IPS DF 19.7 (cell line): ENCODE results near the gene GFER.

Experiments
- DNase-seq: peaks from one replicate; pipeline ENCODE4 v3.0.0-alpha.2; 2013; ENCODE audit warnings: low read depth, low spot score

Gene GFER

DNA sequence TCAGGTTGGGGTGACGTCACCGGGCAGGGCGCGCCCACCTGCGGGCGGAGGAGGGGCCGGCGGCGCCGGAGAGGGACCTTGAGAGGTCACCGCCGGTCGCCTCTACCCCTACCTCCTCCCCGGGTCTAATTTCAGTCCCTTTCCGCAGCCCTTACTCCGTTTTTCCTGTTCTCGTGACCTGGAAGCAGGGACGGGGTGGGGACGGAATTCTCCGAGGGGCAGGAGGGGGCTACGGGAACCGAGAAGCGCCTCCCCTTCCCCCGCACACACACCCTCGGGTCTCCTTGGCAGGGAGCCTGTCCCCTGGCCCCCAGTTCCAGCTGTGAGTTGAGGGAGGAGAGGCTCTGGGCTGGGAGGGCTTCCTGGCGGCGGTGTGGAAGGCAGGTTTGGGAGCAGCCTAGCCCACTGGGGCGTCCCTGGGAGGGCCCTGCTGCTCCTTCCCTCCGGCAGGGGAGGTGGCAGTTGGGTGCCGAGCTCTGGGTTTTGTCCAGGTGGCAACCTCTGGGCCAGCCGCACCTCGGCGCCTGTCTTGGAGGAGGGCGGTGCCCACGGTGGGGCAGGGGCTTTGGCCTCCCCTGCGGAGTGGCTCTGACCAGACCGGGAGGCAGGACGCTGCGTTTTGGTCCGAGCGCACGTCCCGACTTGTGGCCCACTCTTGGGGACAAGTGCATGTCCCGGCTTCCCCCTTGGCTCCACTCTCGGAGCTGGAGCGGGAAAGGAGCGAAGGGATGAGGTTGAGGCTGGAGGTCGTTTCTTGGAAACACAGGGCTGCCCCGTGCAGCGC, 6.5 kb downstream of the GFER start:
- no peak for DNase-seq

DNA sequence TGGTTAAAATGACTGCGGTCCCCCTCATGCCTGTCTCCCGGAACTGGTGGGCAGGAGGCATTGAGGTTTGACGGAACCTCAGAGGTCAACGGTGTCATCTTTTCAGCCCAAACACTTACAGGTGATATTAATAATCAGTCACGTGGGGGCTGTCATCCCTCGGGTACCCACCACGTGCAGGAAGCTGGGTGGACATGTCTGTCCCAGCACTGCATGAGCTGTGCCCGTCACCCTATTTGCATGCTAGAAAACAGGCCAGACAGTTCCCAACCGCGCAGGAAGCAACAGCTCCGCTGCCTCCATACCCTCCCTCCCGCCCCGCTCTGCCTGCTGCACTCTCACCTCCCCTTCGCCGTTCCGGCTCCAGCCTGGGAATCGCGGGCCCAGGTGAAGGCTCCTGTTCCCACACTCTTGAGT, 7.2 kb downstream of the GFER start:
- DNase-seq, result no peak

DNA sequence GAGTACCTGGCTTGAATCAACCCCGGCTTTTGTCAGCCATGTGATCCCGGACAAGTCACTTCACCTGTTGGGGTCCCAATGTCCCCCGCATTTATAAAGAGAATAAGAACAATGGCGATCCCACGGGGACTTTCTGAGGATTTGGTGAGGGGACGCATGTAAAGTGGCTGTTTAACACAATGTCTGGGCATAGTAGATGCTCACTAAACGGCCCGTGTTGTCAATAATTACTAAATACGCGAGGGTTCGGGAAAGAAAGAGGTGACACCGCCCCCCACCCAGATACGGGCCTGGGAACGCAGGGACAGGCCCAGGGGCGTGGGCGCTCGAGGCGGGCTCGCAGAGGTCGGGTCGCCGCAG, 7.6 kb downstream of the GFER start:
- no peak for DNase-seq

DNA sequence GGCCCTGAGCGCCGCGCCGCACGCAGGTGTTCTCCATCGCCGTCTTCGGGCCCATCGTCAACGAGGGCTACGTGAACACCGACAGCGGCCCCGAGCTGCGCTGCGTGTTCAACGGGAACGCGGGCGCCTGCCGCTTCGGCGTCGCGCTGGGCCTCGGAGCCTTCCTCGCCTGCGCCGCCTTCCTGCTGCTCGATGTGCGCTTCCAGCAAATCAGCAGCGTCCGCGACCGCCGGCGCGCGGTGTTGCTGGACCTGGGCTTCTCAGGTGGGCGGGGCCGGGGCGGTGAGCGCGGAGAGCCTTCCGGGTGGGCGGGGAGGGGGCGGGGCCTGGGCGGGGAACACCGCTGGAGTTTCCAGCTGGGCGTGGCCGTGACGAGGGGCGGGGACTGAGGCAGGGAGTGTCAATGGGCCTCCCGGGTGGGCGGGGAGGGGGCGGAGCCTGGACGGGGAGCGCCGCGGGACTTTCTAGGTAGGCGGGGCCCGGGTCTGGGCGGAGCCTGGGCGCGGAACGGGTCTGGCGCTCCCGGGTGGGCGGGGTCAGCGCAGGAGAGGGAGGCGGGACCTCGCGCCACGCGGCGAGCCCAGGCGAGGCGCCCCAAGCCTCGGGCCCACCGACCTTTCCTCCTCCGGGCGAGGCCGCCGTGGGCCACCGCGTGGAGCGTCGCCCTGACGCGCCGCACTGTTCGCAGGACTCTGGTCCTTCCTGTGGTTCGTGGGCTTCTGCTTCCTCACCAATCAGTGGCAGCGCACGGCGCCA, 8.1 kb downstream of the GFER start:
- no peak for DNase-seq

DNA sequence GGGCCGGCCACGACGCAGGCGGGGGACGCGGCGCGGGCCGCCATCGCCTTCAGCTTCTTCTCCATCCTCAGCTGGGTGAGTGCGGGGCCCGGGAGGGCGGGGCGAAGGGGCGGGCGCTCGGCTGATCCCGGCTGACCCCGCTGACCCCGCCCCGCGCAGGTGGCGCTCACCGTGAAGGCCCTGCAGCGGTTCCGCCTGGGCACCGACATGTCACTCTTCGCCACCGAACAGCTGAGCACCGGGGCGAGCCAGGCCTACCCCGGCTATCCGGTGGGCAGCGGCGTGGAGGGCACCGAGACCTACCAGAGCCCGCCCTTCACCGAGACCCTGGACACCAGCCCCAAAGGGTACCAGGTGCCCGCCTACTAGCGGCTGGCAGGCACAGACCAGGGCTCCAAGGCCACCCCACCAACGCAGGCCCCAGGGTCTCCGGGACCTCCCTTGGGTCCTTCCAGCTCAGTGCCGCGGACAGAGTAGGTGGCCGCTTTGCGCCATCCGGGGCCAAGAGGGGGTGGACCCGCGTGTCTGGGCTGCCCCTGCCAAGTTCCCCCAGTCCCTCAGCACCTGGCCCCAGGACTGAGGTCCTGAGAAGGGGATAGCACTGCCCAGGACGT, 8.8 kb downstream of the GFER start:
- no peak for DNase-seq

DNA sequence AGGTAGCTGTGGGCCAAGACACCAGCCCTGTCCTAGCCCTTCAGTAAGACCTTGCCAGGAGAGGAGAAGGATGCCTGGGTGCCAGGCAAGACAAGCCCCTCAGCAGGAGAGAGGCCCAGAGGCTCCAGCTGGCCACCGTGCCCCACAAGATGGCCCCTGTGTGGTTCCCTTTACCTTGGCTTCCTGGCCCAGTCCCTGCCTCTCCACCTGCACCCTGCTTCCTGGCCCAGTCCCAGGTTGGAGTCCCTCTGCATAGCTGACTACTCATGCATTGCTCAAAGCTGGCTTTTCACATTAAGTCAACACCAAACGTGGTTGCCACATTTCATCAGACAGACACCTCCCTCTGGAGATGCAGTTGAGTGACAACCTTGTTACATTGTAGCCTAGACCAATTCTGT, 9.7 kb downstream of the GFER start:
- no peak for DNase-seq

DNA sequence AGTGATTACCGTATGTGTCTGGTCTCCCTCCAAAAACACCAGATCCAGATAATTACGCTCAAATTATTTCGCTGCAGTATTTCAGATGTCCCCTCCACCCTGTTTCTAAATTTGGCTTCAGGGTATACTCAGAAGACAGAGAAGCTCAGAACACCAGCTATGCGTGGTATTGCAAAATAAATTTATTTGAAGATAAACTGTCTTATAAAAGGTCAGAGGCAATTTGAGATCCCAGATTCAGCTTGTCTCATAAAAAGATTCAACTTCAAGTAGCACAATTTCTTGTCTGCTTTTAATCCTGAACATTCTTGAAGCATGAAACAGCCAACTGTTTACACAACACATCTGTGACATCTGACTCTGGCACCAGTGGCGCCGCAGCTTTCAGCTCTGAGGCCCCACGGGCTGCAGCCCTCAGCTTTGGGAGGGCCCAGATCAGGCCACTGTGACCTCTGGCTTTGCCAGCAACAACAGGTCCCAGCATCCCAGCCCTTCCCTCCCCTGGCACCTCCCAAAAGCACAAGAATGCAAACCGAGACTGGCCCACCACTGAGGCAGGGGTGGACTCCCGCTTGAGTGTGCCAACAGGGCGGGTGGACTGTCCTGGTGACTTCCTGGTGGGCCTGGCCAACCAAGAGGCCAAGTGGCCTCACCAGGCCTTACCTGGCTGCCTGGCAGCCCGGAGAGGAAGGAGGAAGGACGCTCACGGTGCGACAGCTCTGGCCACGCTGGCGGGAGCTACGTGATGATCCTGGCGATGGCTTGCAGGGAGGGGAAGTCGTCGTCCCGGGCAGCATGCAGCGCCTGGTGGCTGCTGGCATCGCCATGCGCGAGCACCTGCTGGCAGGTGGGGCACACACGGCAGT, 13.7 kb downstream of the GFER start:
- no peak for DNase-seq

DNA sequence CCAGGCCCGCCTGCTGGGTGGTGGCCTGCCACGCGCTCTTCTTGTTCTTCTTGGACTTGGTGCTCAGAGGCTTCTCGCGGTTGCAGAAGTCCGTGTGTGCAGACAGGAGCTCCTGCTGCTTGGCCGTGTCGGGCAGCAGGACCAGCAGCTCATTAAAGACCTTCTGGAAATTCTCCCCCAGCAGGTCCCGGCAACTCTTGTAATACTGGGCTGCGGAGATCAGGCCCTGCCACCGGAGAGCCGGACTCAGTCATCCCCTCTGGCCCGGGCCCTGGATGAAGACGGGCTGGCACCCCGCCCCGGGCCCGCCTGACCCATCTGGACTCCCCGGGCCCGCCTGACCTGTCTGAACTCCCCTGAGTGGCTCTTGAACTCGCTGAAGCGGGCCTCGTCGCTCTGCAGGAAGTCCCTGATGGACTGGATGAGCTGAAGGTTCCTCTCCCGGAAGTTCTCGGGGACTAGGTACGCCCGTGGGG, 14.4 kb downstream of the GFER start:
- no peak for DNase-seq

DNA sequence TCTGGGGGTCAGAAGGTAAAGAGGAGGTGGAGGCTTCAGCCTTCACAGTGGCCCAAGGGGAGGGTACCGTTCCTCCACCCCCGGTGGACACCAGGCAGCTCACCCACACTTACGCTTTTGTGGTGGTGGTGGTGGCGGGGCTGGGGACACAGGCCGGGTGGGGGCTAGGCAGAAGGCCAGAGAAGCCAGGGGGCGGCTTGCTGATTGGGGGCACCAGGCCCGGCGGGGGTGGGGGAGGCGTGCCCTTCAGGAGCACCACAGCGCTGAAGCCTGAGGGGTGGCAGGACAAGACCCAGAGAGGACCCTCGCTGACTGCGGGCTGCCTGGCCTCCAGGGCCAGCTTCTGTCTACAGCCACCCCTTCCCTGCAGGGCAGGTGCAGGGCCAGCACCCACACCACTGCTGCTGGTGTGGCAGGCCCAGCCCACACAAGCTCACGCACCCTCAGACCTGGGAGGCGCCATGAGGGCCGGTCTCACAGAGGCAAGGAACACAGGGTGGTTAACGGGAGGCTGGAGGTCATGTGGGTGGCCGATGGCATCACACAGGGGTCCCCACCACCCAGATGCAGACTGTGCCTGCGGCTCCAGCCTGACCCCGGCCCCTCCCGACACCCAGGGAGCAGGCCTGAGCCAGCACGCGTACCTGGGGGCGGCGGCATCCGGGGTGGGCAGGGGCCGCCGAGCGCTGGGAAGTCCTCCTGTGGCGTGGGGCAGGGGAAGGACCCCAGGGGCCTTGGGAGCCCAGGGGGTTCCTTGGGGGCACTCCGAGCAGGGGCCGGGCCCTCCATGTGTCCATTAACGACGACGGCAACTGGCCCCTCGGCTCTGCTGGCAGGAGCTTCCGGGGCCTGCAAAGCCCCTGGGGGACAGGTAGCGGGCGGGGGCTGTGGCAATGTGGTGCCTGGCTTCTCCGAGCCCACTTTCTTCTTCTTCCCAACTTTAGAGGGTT, 15.1 kb downstream of the GFER start:
- DNase-seq, result no peak

DNA sequence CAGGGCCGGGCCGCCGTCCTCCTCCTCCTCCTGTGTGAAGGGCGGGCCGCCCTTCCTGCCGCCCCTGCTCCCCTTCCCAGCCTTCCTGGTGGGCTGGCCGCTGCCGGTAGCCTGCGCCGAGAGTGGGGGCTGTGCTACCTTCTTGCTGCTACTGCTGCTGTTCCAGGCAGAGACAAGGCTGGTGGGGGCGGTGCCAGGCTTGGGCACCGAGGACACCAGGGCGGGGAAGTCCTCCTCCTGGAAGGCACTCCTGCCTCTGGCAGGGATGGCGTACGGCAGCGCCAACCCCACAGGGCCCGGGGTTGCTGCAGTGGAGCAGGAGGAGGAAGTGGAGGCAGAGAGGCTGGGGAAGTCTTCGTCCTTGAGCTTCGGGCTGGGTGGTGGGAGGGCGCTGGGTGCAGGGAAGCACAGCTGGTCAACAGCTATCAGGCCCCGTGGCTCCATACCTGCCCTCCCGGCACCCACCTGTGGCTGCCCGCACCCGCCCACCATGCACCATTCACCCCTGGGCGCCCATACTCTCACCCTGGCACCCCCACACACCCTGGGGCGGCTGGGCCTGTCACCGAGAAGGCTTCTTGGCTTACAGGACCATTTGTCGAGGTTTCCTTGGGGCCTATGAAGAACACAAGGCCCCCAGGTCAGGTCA, 16.0 kb downstream of the GFER start:
- no peak for DNase-seq

DNA sequence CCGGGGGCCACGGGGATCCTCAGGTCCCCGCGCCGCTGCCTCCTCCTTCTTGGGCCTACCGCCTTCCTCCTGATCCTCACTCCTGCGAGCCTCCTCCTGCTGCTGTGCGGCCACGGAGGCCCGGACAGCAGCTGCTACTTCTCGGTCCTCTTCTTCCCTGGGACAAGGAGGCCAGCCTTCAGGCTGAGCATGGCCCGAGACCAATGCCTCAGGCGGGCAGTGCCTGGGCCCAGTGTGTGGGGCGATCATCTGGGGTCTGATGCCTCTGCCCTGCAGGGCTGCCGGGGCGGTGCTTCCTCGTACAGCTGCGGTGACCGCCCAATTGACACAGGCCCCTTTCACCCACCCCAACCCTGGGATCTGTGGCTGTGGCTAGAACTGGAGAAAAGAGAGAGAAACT, 17.0 kb downstream of the GFER start:
- DNase-seq, result no peak

DNA sequence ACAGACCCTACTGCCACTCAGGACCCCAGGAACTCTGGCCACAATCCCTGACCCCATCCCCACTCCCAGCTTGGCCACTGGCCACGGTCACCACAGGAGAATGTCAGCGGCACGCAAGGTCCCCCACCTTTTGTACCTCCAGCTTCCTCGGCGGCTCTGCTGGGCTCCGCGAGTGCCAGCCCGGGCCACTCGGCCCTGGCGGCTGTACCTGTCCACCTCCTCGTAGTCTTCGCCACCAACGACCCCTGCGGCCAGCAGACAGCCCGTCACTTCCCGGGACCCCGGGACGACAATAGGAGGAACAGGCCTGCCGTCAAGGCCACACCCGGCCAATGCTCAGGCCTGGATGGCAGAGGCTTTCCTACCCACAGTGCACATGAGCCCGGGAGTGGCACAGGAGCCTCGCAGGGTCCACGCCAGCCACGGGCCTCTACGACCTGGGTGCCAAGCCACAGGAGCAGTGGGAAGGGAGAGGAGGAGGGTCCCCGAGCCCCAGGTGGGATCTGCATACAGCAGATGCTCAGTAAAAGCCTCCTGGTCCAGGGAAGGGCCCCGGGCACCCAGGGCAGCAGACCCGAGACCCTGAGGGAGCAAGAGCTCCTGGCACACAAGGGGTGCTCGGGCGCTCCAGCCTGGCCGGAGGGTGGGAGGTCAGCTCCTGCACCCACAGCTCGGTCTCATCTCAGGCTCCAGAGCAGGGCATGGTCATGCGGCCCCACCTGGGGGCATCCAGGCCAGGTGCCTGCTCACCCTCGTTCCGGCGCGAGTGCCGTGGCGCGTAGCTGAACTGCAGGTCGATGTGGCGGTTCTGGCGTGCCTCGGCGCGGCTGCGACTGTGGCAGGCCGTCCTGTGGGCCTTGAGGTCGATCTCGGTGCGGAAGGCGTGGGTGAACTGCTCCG, 17.7 kb downstream of the GFER start:
- no peak for DNase-seq

DNA sequence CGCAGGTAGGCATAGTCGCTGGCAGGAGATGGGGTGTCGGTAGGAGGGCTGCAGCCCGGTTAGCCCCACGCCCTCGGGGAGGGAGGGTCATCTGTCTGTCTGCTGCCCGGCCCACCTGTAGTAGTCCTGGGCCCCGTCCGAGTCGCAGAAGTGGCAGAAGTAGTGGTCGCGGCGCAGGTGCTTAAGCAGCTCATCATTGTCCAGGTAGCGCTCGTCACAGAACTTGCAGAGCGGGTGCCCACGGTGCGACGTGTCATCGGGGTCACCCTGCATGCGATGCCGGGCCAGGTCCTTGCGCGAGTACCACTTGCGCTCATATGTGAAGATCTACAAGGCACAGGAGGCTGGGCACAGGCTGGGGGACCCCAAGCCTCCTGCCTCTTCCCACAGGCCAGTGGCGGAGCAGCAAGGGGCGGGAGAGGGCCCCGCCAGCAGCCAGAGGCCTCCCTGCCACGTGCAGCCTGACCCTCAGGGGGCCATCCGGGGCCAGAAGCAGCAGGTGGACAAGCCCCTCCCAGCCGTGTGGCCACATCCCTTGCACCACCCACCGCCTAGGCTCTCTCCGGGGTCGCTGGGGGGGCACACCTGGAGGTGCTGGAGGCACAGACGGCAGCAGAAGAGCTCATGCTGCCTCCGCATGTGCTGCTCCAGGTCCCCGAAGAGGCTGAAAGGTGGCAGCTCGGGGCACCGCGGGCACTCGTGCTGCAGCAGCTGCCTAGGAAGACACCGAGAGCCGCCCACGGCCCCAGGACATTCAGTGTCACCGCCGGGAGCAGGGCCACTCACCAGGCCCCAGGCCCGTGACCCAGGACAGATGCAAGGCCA, 18.6 kb downstream of the GFER start:
- no peak for DNase-seq

DNA sequence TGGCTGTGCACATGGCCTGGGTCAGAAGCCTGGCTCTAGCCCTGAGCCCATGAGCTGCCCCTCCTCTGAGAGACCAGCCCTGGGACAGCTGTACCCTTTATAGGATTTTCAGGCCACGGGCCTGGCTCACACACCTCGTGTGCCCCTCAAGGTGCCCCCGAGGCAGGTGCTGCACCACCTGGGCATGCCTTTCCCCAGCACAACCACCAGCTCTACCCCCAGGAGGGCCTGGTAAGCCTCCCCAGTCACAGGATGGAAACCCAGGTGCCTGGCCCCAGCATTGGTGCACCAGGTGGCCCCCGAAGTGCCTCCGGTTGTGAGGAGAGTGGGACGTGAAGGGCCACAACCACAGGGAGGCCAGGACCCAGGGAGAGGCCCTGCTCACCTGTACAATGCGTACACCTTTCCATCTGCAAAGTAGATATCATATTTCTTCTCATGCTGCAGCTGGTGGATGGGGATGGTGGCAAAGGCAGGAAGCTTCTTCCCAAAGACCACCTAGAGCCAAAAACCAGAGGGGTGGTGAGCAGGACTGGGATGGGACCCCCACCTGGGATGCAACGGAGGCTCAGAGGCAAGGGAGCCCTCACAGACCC, 19.3 kb downstream of the GFER start:
- DNase-seq, result no peak

DNA sequence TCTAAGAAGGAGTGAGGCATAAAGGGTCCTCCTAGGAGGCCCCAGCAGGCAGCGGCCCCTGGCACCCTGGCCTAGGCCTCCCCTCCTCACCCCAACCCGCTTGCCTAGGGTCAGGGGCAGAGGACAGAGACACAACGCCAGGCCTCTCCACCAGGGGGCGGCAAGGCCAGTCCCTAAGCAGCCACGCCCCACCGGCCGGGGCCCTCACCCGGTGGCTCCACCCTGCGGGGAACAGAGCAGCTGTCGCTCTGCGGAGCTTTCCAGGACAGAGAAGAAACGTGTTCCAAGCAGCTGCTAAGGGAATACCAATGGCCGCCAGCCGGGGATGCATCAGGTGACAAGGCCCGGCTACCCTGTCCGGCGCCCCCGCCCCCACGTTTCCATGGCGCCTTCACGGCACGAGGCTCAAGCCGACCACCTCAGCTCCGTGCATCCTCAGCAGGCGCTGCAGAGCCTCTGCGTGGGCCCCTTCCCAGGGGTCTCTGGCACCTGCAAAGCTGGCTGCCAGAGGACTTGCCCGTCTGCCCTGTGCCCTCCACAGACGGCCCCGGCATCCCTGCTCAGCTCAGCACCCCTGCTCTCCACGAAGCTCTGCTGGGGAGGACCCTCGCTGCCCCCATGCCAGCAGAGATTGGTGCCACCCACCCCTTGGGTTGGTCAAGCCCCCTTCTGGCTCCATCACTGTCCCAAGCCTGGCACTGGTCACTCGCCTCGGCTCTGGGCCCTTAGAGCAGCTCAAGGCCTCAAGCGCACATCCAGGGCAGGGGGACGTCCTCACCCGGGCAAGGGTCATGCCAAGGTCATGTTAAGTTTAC, 20.0 kb downstream of the GFER start:
- peak; percentile 90 for DNase-seq

DNA sequence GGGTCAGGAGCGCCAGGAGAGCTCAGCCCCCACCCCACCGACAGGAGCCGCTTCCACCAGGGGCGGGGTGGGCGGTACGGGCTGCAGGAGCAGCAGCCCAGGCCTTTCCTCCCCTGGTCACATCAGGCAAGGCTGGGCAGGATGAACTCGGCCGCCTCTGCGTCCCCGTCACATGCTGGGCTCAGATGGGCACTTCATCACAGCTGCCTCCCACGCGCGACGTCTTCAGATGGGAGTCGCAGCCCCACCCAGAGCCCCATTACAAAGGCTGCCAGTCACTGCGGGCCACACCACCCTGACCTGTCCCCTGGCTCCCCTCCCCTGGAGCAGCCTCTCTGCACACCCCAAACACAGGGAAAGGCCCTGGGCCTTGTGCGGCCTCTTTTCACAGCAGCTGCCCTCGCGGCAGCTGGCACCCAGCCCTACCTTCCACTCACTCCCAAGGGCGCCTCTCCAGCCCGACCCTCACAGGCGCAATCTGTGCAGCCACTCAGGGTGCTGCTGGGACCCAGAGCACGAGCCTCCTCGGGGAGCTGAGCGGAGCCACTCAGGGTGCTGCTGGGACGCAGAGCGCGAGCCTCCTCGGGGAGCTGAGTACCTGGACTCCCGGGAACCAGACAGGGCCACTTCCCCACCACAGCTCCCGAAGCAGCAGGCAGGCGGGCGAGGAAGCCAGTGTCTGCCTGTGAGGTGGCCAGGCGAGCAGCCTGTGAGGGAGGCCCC, 21.0 kb downstream of the GFER start:
- no peak for DNase-seq
